ENCODE results near the gene PCP2.

DNA sequence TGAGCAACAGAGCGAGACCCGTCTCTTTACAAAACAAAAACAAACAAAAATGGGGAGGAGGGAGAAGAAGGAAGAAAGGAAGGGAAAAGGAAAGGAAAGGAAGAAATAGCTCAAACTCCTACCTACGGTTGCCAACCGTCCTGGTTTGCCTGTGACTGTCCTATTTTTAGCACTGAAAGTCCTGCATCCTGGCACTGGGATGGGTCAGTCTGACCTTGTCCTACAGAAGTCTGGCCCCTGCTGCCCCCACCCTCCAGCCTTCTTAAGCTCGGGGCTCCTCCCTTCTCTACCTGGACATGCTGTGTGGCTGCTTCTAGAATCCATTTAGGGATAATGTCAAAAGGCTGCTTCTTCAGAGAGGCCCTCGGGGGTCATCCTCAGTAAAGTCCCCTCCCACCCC lies 2.2 kb upstream of the PCP2 start:
- TF ChIP-seq, protein P1, sequence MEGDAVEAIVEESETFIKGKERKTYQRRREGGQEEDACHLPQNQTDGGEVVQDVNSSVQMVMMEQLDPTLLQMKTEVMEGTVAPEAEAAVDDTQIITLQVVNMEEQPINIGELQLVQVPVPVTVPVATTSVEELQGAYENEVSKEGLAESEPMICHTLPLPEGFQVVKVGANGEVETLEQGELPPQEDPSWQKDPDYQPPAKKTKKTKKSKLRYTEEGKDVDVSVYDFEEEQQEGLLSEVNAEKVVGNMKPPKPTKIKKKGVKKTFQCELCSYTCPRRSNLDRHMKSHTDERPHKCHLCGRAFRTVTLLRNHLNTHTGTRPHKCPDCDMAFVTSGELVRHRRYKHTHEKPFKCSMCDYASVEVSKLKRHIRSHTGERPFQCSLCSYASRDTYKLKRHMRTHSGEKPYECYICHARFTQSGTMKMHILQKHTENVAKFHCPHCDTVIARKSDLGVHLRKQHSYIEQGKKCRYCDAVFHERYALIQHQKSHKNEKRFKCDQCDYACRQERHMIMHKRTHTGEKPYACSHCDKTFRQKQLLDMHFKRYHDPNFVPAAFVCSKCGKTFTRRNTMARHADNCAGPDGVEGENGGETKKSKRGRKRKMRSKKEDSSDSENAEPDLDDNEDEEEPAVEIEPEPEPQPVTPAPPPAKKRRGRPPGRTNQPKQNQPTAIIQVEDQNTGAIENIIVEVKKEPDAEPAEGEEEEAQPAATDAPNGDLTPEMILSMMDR (IDR thresholded peaks at IDR 0.05; ENCODE audit: poor library complexity), result no peak
- no peak for TF ChIP-seq EZH2 (IDR thresholded peaks at IDR 0.05; ENCODE audit: borderline replicate concordance)
- no peak for TF ChIP-seq EZH2phosphoT487 (IDR thresholded peaks at IDR 0.05; ENCODE audit: low read depth, severe bottlenecking, unreplicated experiment)
